HepG2 (cell line): ENCODE results near the gene DNAJC12. TPM values are rescaled to one million over a fixed set of nuclear protein-coding genes. Genes with fewer than 3 reads are reported as not detected.

Experiments
- ATAC-seq: fragments of 200-7000 bp; cut with Tn5 transposase; 3 replicates; pipeline ENCODE4 v1.9.1; 2020; ENCODE audit warnings: mild to moderate bottlenecking, moderate library complexity
- BruUV-seq: library from RNA; stranded (reverse); fragments of 400-500 nt; replicated peaks from 2 replicates; lab custom pipeline; 2021; lab: Mats Ljungman, UMichigan
- CTCF ChIA-PET: fragments of 300-600 bp; formaldehyde crosslinking; extraction: SDS; loops from one replicate; lab custom pipeline; 2021; ENCODE audit warnings: low total read pairs, inconsistent platforms, low intra/inter-chr PET ratio; lab: Yijun Ruan, JAX
- POLR2A ChIA-PET: fragments of 350-600 bp; sonication (Branson Sonifier 250); formaldehyde crosslinking; loops from one replicate; lab custom pipeline; 2020; ENCODE audit warnings: antibody characterized with exemption, inconsistent platforms; lab: Yijun Ruan, JAX
- DNase-seq: peaks from one replicate; pipeline ENCODE4 v3.0.0-alpha.2; 2015; ENCODE audit warnings: low spot score
- FAIRE-seq: peaks from 3 replicates; lab custom pipeline; 2011; peaks lifted over from hg19 to GRCh38; lab: Jason Lieb, UNC
- H2AFZ ChIP-seq: one replicate; pipeline ENCODE4 v1.6.1; 2011; ENCODE audit warnings: low read length, inconsistent platforms
- H3K27ac ChIP-seq: fragments of 300-600 bp; 3 replicates; pipeline ENCODE4 v1.8.0; 2011; ENCODE audit warnings: mixed run types, mild to moderate bottlenecking, mixed read lengths, low read length, inconsistent platforms; ENCODE audit not compliant: insufficient read depth; ENCODE audit errors: extremely low read length
- H3K27me3 ChIP-seq, 2 experiments: fragments of 200-600 bp in 1 of 2; 2 replicates in 1 of 2; 3 replicates in 1 of 2; pipeline versions ENCODE4 v1.6.0 to v1.8.0; 2011; ENCODE audit warnings: low read length in 2 of 2, mild to moderate bottlenecking in 2 of 2, moderate library complexity in 2 of 2, inconsistent platforms in 1 of 2; ENCODE audit not compliant: insufficient read depth in 2 of 2, control insufficient read depth in 1 of 2
- H3K36me3 ChIP-seq, 2 experiments: fragments of 200-600 bp in 1 of 2; replicated peaks in 1 of 2; 2 replicates in 1 of 2; 3 replicates in 1 of 2; pipeline versions ENCODE4 v1.5.1 to v1.8.0; 2011; ENCODE audit warnings: low read length in 2 of 2, inconsistent platforms in 1 of 2; ENCODE audit not compliant: insufficient read depth in 2 of 2, control insufficient read depth in 1 of 2
- H3K4me1 ChIP-seq: 2 replicates; pipeline ENCODE4 v1.5.1; 2012; ENCODE audit warnings: low read length, inconsistent platforms; ENCODE audit not compliant: insufficient read depth
- H3K4me2 ChIP-seq: 2 replicates; pipeline ENCODE4 v1.6.0; 2011; ENCODE audit warnings: low read depth, low read length, inconsistent platforms
- H3K4me3 ChIP-seq, 3 experiments: fragments of 200-600 bp in 1 of 3; sonication (generic), shearing (Covaris generic) in 1 of 3; replicated peaks in 1 of 3; 2 replicates each; pipeline ENCODE4 v1.5.1; 2011 to 2016; ENCODE audit warnings: low read length in 3 of 3, inconsistent platforms in 2 of 3, low read depth in 2 of 3, mild to moderate bottlenecking in 2 of 3, control low read depth in 1 of 3, mixed read lengths in 1 of 3; ENCODE audit not compliant: insufficient read depth in 1 of 3
- H3K79me2 ChIP-seq: one replicate; pipeline ENCODE4 v1.6.1; 2011; ENCODE audit warnings: low read length, inconsistent platforms; ENCODE audit not compliant: insufficient read depth
- H3K9ac ChIP-seq: 2 replicates; pipeline ENCODE4 v1.6.0; 2011; ENCODE audit warnings: mild to moderate bottlenecking, low read depth, low read length, inconsistent platforms; ENCODE audit not compliant: insufficient read depth
- H3K9me3 ChIP-seq: 2 replicates; pipeline ENCODE4 v1.5.1; 2012; ENCODE audit warnings: mild to moderate bottlenecking, low read length
- H4K20me1 ChIP-seq: 2 replicates; pipeline ENCODE4 v1.6.0; 2011; ENCODE audit warnings: inconsistent platforms, mild to moderate bottlenecking, low read length, moderate library complexity; ENCODE audit not compliant: insufficient read depth
- DZIP1 ChIP-seq: sonication (generic); formaldehyde crosslinking; IDR thresholded peaks from 2 replicates; pipeline ENCODE4 v1.5.0; 2020; ENCODE audit warnings: mild to moderate bottlenecking, missing genetic modification reagents
- FOXK1 ChIP-seq: sonication (generic); formaldehyde crosslinking; IDR thresholded peaks from 2 replicates; pipeline ENCODE4 v1.4.0; 2020; ENCODE audit warnings: low read depth, missing genetic modification reagents, borderline replicate concordance
- HIVEP1 ChIP-seq: sonication (generic); formaldehyde crosslinking; IDR thresholded peaks from 2 replicates; pipeline ENCODE4 v1.4.0; 2020; ENCODE audit warnings: mild to moderate bottlenecking, missing genetic modification reagents
- HNF4G ChIP-seq, 2 experiments: sonication (generic) in 1 of 2; formaldehyde crosslinking in 1 of 2; IDR thresholded peaks; 2 replicates each; pipeline versions ENCODE4 v1.4.0 to v1.6.1; 2011 to 2020; ENCODE audit warnings: borderline replicate concordance in 2 of 2, low read depth in 2 of 2, mild to moderate bottlenecking in 2 of 2, low read length in 1 of 2, missing genetic modification reagents in 1 of 2, moderate library complexity in 1 of 2
- NKX3-1 ChIP-seq: sonication (generic); formaldehyde crosslinking; IDR thresholded peaks from 2 replicates; pipeline ENCODE4 v1.5.0; 2020; ENCODE audit warnings: missing genetic modification reagents
- SP2 ChIP-seq: sonication (generic); formaldehyde crosslinking; IDR thresholded peaks from 2 replicates; pipeline ENCODE4 v1.5.1; 2020; ENCODE audit warnings: mild to moderate bottlenecking, missing genetic modification reagents
- SSRP1 ChIP-seq: IDR thresholded peaks from 2 replicates; pipeline ENCODE4 v1.6.1; 2016; ENCODE audit warnings: control low read depth
- TCF7 ChIP-seq: sonication (generic); IDR thresholded peaks from 2 replicates; pipeline ENCODE4 v1.6.1; 2016; ENCODE audit warnings: antibody characterized with exemption, low read depth
- TFDP2 ChIP-seq: sonication (generic); formaldehyde crosslinking; IDR thresholded peaks from 2 replicates; pipeline ENCODE4 v1.4.0; 2020; ENCODE audit warnings: missing genetic modification reagents
- TSC22D2 ChIP-seq: sonication (generic); formaldehyde crosslinking; IDR thresholded peaks from 2 replicates; pipeline ENCODE4 v1.5.1; 2020; ENCODE audit warnings: missing genetic modification reagents, mild to moderate bottlenecking, borderline replicate concordance
- ZBTB20 ChIP-seq: sonication (generic); formaldehyde crosslinking; IDR thresholded peaks from 2 replicates; pipeline ENCODE4 v1.8.1; 2023; ENCODE audit warnings: missing genetic modification reagents, low read depth, mild to moderate bottlenecking, borderline replicate concordance
- ZC3H4 ChIP-seq: sonication (generic); formaldehyde crosslinking; IDR thresholded peaks from 2 replicates; pipeline ENCODE4 v1.4.0; 2020; ENCODE audit warnings: missing genetic modification reagents, borderline replicate concordance
- ZNF572 ChIP-seq: sonication (generic); formaldehyde crosslinking; IDR thresholded peaks from 2 replicates; pipeline ENCODE4 v1.5.1; 2020; ENCODE audit warnings: mild to moderate bottlenecking, missing genetic modification reagents
- ZNF660 ChIP-seq: sonication (generic); formaldehyde crosslinking; IDR thresholded peaks from 2 replicates; pipeline ENCODE4 v1.5.1; 2020; ENCODE audit warnings: mild to moderate bottlenecking, low read depth, missing genetic modification reagents, borderline replicate concordance
- ZNF704 ChIP-seq: sonication (generic); formaldehyde crosslinking; IDR thresholded peaks from 2 replicates; pipeline ENCODE4 v1.8.1; 2023; ENCODE audit warnings: mild to moderate bottlenecking, inconsistent platforms, moderate library complexity, missing genetic modification reagents, borderline replicate concordance
- ZNF747 ChIP-seq: sonication (generic); formaldehyde crosslinking; IDR thresholded peaks from 2 replicates; pipeline ENCODE4 v1.8.1; 2023; ENCODE audit warnings: missing genetic modification reagents, mild to moderate bottlenecking, borderline replicate concordance
- ZSCAN20 ChIP-seq: sonication (generic); formaldehyde crosslinking; IDR thresholded peaks from 2 replicates; pipeline ENCODE4 v1.4.0; 2020; ENCODE audit warnings: missing genetic modification reagents, mild to moderate bottlenecking, borderline replicate concordance
- WGBS: methylation state at CpG from one replicate; pipeline ENCODE4 v1.1.6; 2017; ENCODE audit warnings: low lambda C conversion rate; 5-methylcytosine and 5-hydroxymethylcytosine counted together
- in situ Hi-C: cut with HindIII; loops from 2 replicates; pipeline ENCODE4 v1.10.0; 2017; ENCODE audit warnings: low pct_unique_long_range_greater_than_20kb; ENCODE audit not compliant: extremely low pct_ligation_motif_present
- intact Hi-C: fragments of 100-400 bp; cut with micrococcal nuclease; formaldehyde crosslinking; loops from one replicate; pipeline ENCODE4 v1.10.0; 2022; ENCODE audit not compliant: unreplicated experiment
- polyA plus RNA-seq, 8 experiments: library from polyadenylated mRNA; depleted of rRNA in 3 of 8; stranded (reverse) in 7 of 8; unstranded in 1 of 8; fragments of >200 nt; fragmentation: Illumina TruSeq in 4 of 8; extraction: Trizol in 4 of 8; gene quantifications; 2 replicates each; pipeline versions ENCODE4 v1.2.1 to v1.2.3, GENCODE V29; 2011 to 2016; ENCODE audit warnings: low read depth in 4 of 8, missing spikeins in 1 of 8, mixed read lengths in 1 of 8; ENCODE audit not compliant: insufficient read depth in 1 of 8
- total RNA-seq, 5 experiments: library from RNA; depleted of rRNA; stranded (reverse); fragments of >200 nt; fragmentation: Illumina TruSeq; extraction: Trizol; gene quantifications; 2 replicates each; pipeline ENCODE4 v1.2.3, GENCODE V29; 2016; ENCODE audit warnings: low read depth in 1 of 5

DNAJC12 gene
- total and polyA plus RNA-seq, 2 of the 13 experiments (the other 11 are each of a cell fraction or from before 2014, with no cell fraction given): 11.6 to 43.9 TPM

GRCh38 chr10:67849331-67850011 is 11.5 kb upstream of the DNAJC12 start (continued):
- TF ChIP-seq HNF4G (IDR thresholded peaks at IDR 0.05; ENCODE audit: borderline replicate concordance, low read depth, low read length) (no peak), HNF4G (CRISPR knock-in tag; IDR thresholded peaks at IDR 0.05; ENCODE audit: borderline replicate concordance, low read depth) (no peak), NKX3-1 (CRISPR knock-in tag) (no peak), SP2 (CRISPR knock-in tag) (0 out of 2 replicates have a peak, but pooled peaks have one; percentile 22), TCF7 (no peak), TFDP2 (CRISPR knock-in tag) (peak; percentile 43), ZC3H4 (CRISPR knock-in tag) (no peak; the same call in 1 of the 2 replicates), ZNF572 (CRISPR knock-in tag) (no peak), HIVEP1 (CRISPR knock-in tag) (no peak), ZBTB20 (no peak), ZSCAN20 (CRISPR knock-in tag) (no peak), TSC22D2 (CRISPR knock-in tag) (no peak)

- H4K20me1 ChIP-seq: no peaks in the 10 kb centered on the region
- 0 out of 2 replicates have a peak, but pooled peaks cover 10% of the 10 kb centered on the region for H3K9me3 ChIP-seq
- no TSS peak for BruUV-seq
- in situ Hi-C loops: no loop called here
- H3K27ac ChIP-seq: no peak overlapping the region
- ChIA-PET CTCF (no interaction called here), POLR2A (interaction anchor here (1.0 to 1.3 kb wide), 2 partner anchors 16 to 55 kb away, joined by 3 to 4 read pairs; no protein-coding TSS in a partner anchor)
- intact Hi-C loops: no loop called here
- H3K79me2 ChIP-seq: no peaks in the 10 kb centered on the region
- H2AFZ ChIP-seq: no peak overlapping the region
- no peaks in the 10 kb centered on the region; a peak in 1 of 5 replicates for H3K27me3 ChIP-seq
- no peak overlapping the region for H3K9ac ChIP-seq
- FAIRE-seq (no peak), DNase-seq (no peak), ATAC-seq (no peak)
- H3K4me2 ChIP-seq: no peak overlapping the region
- 88% methylated on average over 2 of the region's 2 CpGs for WGBS
- no peaks in the 10 kb centered on the region for H3K36me3 ChIP-seq
- no peak overlapping the region for H3K4me3 ChIP-seq
- peaks cover 17% of the 10 kb centered on the region for H3K4me1 ChIP-seq
- TF ChIP-seq ZNF747 (CRISPR knock-in tag): no peak
- TF ChIP-seq ZNF704: no peak
- TF ChIP-seq SSRP1 (CRISPR knock-in tag): no peak
- TF ChIP-seq ZNF660 (CRISPR knock-in tag): no peak
- TF ChIP-seq DZIP1 (CRISPR knock-in tag): no peak
- TF ChIP-seq FOXK1: no peak
These were observed 5.3 kb upstream of the DNAJC12 start for GRCh38 chr10:67843284-67843683.
